Erythroblast (primary cell): ENCODE measurements around the gene CARD10.
A peak's percentile ranks its signal among the peaks of the same experiment; 100 is the strongest.

Source experiments
- DNase-seq, 2 experiments: peaks; one replicate each; lab custom pipeline; 2025; lab: John Stamatoyannopoulos, UW
- GATA1 ChIP-seq: IDR thresholded peaks from 2 replicates; pipeline ENCODE4 v1.6.1; 2011; ENCODE audit warnings: low read depth, mild to moderate bottlenecking, control low read depth, low read length, moderate library complexity
- POLR2A ChIP-seq: IDR thresholded peaks from 2 replicates; pipeline ENCODE4 v1.6.1; 2011; ENCODE audit warnings: mild to moderate bottlenecking, low read length

Gene CARD10

DNA sequence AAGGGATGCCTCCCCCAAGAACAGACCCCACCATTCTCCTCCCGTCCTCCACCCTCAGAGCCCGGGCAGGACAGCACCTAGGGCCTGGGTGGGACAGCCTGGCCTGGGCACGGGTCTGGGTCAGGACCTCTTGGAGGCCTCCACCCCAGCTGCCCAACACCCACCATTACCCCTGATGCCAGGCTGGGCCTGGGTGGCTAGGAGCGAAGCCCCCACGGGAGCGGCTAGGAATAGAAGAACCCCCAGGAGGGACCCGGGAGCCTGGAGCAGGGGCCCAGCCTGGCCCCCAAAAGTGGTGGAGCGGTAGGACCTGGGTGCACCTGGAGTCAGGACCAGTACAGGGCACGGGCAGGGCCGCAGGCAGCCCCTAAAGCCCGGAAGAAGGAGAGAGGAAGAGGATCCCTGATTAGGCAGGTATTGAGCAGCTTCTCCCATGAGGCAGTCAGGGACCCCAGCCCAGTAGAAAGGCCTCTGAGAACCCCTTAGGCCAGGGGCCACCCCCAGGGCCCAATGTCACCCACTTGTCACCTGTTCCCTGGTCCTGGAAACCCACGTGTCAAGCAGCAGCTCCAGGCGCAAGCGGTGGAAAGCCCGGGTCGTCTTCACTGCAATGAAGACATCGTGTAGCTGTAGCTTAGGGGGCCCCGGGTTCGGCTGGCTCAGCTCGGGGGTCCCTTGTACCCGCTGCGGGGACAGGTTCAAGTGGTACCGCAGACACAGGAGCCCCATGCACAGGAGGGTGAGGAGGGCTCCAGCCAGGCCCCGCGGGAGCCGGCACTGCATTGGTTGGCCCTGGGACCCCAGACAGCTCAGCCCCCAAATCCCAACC is 33.6 kb downstream of the CARD10 start:
- DNase-seq = peak; percentile 33 to 44
- TF ChIP-seq POLR2A (no peak), GATA1 (no peak)

DNA sequence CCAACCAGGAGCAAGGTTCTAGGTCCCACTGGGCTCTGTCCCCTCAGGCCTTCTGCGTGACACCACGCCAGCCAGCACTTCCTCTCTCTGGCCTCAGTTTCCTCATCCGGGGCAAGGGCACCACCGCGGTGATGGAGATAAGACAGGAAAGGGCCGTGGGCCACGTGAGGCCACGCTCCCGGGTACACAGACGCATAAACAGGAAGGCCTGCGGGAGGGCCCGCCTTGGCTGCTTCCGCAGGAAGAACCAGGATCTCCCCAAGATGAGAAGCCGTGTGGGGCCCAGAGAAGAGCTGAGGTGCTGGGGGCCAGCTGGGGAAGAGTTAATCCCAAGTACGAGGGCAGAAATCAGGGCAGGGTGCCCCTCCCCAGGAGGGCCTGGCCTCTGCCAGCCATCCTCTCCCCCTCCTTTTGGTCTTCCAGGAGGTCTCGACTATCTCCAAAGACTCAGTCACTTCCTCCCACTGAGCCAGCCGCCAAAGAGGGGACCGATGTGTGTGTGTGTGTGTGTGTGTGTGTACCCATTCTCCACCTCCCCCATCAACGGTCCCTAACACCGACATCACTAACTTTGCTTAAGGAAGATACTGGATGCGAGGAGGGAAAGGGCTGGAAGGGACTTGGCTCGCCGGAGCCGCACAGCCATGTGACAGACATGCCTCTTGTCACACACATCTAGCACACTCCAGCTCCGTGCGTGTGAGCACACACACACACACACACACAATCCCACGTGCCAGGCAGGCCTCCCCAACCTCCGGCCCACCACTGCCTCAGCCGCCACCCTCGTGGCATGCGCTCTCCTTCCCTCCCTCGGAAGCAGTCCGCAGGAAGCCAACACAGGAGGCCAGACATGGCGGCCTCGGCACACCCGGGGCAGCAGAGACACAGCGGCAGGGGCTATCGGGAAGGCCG is 34.5 kb downstream of the CARD10 start:
- TF ChIP-seq POLR2A (peak; percentile 61), GATA1 (no peak)
- DNase-seq = peak; percentile 53 to 64

DNA sequence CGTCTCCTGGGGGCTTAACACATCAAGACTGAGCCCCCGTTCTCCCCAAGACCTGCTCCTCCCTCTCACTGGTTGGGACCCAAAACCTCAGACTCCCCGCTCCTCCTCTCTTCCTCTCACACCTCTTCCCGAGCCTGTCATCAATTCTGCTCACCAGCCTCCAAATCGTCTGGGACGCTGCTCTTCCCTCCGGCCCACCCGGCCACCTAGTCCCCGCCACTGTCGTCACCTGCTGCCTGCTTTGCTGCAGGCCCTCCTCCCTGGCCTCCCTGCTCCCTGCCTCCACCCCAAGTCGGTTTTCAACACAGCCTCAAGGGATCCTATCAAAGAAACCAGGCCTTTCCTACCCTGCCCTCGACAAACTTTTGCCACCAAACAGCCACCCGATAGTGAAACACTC is 36.2 kb downstream of the CARD10 start:
- no peak for TF ChIP-seq POLR2A
- TF ChIP-seq GATA1 = no peak
- no peak for DNase-seq

DNA sequence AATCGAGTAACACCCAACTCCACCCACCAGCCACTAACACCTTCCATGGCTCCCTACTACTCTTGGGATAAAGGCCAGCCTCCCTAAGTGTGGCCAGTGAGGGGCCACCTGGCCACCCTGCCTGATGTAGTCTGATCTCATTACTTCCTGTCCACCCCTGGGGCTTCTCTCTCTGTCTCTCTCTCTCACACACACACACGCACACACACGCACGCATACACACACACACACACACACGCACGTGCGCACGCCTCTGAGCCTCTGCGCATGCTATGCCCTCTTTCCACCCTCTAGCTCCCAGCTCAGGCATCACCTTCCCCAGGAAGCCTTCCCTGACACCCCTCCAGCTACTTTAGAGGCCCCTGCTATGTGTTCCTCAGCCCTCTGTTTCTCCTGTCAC is 37.0 kb downstream of the CARD10 start:
- TF ChIP-seq POLR2A = no peak
- no peak for TF ChIP-seq GATA1
- DNase-seq = peak in 1 of 2 experiments; percentile 17

DNA sequence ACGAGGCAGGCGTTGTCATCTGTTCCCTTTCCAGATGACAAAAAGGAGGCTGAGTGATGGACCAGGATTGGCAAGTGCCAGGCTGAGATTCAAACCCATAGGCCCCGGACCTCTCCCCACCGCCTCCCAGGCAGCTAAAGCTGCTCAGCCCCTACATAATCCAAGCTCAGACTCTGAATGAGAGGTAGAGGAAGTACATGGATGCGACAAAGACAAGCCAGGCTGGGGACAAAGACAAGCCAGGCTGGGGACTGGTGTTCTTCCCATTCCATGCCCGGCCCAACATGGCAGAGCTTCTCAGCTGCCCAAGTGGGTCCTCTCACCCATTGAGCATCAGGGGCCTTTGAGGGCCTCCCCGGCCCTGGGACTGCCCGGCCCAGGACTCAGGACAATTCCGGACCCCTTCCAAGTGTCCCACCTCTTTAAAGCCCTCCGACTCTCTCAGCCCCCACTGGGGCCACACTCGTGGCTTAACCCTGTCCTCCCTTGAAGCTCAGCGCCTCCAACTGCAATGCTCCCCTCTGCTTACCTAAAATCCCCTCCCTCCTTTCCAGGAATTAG is 37.8 kb downstream of the CARD10 start:
- no peak for DNase-seq
- TF ChIP-seq POLR2A (no peak), GATA1 (no peak)

DNA sequence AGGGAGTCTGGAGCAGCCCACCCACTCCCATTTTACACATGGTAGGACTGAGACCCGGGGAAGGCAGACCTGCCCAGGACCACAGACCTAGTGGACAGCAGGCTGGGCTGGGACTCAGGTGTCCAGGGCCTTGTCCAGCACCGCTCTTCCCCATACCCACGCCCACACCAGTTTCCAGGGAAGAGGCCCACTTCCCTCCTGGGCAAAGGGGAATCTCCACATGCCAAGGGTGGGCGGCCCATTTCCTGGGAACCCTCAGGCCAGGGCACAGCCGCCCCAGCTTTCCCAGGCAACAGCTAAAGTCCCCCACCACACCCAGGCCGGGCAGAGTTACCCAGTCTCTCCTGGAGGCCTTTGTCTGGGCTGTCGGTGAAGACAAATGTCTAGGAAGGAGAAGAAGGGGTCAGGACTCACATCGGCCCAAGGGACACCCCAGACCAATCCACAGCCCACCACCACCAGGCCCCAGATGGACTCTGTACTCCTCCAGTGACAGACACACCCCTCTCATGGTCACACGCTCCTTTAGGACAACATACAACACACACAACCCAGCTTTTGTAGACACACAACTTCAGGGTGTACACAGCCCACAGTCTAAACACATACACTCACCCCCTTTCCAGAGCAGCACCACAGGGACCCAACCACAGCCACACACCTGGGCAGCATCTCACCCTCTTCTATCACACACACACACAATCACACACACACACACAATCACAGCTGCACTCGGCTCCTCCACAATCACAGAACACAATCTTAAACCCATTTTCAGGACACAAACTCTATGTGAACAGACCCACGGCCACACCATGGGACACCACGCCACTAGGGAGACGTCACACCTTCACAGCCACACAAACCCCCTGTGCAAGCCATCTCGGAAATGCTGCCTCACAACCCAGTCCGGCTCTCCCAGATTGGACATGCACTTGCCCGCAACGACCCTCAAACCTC is 38.5 kb downstream of the CARD10 start:
- no peak for TF ChIP-seq POLR2A
- TF ChIP-seq GATA1 = no peak
- DNase-seq = no peak

DNA sequence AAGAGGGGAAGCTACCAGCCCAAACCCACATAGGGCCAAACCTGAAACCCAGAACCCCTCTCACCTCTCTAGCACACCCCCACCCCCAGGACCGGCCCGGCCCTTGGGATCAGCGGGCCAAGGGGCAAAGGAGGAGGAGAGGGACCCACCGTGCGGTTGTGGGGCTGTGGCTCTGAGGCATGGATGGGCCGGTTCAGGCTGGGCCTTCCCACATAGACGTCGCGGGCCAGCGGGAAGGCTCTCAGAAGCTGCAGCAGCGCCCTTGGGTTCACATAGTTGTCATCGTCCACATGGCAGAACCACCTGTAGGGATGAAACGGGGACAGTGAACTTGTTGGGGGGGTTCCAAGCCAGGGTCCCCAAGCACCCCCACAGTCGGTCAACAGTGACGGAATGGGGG is 40.0 kb downstream of the CARD10 start:
- TF ChIP-seq GATA1 (no peak), POLR2A (no peak)

DNA sequence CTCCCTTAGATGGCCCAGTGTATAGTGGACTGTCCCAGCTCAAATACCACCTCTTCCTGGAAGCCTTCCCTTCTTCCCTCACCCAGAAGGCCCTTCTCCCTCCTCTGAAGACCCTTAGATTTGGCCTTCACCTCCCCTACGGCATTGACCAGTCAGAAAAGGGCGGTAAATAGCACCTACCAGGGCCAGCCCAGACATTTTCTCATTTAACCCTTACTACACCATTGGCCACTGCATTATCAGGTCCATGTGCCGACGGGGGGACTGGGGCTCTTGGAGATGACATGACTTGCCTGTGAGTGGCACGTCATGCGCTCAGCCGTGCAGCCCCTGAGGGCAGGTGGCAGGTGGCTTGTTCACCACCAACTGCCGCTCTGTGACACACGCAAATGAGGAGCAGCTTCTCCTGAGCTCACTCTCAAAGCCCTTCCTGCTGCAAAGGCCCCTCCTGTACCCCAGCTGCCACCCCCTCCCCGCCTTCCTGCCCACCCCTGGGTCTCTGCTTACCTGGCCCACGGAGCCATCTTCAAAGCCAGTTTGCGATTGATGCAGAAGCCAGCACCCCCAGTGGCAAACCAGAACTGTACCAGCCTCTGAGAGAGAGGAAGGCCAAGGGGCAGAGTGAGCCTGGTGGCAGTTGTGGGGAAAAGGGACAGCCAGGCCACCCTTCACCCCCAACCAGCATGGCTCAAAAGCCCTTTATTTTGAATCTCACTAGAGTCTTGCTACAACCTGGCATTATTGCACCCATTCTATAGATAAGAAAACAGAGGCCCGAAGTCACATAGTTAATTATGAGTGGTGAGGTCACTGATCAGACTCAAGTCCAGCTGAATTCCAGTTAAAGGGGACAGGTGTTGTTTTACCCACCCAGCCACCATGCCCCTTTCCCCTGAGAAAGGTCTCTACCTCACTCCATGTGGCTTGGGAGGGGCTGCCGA is 42.6 kb downstream of the CARD10 start:
- DNase-seq = no peak
- no peak for TF ChIP-seq GATA1
- no peak for TF ChIP-seq POLR2A

More for the DNA sequence above, 40.0 kb downstream of the CARD10 start:
- no peak for DNase-seq

DNA sequence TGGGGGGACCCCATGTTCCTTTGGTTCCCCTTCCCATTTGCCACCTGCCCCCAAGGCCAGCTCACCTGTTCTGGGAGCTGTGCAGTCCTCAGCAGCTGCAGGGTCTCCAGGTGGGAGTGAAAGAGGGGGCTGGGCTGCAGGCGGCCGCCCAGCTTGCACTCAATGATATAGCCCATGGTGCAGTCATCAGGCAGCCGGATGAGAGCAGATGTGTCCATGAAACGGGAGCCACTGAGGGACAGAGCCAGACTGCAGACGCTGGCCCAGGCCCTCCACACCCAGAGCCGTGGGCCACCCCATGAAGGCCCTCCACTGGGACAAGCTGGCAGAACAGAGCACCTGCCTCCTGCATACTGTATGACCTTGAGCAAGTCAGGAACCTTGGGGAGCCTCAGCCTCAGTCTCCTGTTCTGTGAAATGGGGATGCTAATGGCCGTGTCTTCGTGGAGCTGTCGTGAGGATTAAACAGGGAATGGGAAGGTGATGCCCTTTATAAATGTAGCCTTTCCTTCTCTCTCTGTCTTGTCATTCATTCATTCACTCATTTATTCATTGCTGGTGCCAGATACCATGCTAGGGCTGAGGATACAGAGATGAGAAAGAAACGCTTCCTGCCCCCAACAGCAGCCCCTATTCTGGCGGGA is 44.6 kb downstream of the CARD10 start:
- TF ChIP-seq POLR2A (no peak), GATA1 (no peak)
- no peak for DNase-seq

DNA sequence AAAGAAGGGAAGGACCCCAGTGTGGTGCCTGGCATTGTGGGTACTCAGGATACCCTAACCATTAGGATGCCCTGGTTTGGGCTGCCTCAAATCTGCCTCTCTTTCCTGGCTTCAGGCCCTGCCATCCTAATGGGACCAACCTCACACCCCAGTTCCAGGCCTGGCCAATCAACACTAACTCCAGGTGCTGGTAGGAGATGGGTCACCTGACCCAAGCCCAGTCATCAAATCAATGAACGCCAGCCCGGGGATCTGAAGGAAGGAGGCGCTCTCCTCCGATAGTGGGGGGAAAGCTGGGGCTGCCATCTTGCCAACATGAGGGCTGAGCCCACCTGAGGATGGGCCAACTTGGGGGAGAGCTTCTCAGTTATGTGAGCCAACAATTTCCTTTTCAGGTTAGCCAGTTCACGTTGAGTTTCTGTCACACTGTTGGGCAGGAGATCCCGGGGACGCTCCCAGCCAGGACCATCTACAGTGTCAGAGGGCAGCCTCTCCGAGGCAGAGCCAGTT is 45.7 kb downstream of the CARD10 start:
- TF ChIP-seq GATA1 = no peak
- TF ChIP-seq POLR2A = no peak
- no peak for DNase-seq

DNA sequence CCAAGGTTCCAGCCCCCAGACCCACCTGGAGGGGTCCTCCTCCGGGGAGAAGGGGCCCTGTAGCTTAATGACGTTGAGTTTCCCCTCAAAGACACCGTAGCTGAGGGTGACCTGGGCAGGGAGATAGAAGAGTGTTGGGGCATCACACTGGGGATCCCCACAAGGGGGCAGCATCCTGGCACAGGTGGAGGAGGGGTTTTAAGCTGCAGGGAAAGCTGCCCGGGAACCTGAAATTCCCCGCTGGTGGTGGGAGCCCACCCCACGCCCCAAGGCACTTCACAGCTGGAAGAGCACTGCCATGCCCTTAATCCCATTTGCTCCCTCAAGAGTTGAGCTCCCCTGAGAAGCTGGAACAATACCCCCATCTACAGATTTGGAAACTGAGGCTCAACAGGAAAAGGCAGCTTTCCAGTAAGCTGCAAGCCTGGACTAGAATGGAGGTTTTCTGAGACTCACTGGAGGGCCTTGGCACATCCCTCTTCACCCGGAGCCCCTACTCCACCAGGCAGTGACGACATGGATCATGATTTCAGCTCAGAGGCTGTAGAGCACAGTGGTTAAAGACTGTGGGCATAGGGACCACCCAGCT is 46.7 kb downstream of the CARD10 start:
- peak; percentile 17 to 26 for DNase-seq
- TF ChIP-seq GATA1 (no peak), POLR2A (no peak)
